ENCODE measurements around the gene AP2B1.
"Not testable (repeated sequence)": the region's sequence is repeated elsewhere in the genome, so short reads cannot be mapped to it uniquely, and the experiment has no call there.

AP2B1 gene

DNA sequence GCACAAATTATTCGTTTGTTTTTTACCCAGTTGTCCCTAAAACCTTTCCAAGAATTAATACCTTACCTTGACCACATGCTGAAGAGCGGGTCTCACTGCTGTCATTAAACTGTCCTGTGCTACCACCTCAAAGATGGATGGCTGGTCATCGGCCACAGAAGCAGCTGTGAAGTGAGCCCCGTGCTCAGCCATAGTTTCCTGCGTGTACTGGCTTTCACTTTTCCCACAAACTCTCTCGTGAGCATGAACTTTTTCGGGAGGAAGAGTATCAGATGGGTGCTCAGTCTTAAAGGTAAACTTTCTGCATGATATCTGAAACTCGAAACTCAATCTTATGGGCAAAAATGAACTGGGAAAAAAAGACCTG, 9.3 kb upstream of the AP2B1 start:
- DNase-seq: no peak

DNA sequence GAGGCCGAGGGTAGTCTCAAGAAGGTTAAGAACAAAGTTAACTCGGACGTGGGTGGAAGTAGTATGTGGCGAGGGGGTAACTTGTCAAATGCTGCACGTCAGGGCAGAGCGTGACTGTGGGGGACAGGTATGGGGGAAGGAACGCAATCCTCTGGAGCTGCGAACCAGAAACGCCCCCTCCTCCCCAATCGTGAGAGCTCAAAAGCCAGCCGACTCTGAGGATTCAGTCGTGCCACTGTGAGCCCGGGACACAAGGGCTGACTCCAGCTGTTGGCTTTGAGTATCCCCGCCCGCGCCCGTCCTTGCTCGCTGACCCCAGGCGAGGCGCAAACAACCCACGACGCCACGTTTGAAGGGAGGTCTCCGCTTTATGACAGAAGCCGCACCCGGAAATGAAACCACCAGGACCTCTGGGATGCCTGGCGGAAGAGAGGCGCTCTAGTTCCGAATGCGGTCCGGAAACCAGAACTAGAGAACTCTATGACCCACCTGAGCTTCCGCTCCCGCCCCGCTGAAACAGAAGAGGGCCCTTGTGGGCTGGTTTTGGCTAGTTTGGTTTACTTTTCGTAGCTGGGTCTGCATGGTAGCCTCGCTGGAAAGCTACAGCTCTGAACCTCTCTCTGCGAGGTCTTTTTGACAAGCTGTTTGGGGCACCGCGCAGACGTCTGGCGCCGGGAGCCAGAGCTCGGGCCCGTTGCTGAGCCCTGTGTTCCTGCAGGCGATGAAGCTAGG, 8.8 kb upstream of the AP2B1 start, which contains the start of gene PEX12:
Gene PEX12, minus strand, starts transcription at position 375 of the 732 bp plus-strand sequence. CDS start 550 bp downstream, outside the sequence.
- peak; percentile 80 to 83 for DNase-seq

DNA sequence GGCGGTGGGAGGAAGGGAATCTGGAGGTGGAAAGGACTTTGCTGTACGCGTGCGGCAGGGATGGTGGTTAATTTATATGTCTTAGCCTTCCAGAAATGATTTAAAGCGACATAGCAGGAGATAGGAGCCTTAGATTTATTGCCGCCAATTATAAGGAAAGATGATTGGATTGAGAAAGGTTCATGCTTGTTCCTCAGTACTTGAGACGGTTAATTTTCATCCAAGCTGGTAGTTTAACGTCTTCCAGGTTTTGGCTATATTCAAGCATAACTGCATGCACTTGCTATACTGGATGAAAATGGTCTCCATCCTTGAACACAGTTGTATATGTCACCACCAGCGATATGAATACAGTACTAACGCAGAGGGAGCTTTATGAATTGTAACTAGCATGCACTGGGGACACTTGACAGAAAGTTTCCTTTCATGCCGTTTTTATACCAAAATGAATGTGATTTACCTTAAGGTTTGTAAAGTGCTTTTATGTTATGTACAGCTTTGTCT, 8.1 kb upstream of the AP2B1 start:
- DNase-seq: no peak

DNA sequence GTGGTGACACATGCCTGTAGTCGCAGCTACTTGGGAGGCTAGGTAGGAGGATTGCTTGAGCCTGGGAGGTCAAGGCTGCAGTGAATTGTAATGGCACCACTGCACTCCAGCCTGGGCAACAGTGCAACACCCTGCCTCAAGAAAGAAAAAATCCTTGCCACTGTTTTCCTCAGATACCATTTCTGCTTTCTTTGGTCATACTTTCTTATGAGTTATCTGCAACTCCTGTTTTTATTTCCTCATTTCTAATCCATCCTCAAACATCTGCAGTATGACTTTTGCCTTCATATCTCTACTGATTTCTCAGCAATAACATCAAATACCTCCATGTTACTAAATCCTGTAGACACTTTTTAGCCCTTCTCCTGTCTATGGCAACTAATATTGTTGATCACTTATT, 3.1 kb upstream of the AP2B1 start:
- DNase-seq: no peak

DNA sequence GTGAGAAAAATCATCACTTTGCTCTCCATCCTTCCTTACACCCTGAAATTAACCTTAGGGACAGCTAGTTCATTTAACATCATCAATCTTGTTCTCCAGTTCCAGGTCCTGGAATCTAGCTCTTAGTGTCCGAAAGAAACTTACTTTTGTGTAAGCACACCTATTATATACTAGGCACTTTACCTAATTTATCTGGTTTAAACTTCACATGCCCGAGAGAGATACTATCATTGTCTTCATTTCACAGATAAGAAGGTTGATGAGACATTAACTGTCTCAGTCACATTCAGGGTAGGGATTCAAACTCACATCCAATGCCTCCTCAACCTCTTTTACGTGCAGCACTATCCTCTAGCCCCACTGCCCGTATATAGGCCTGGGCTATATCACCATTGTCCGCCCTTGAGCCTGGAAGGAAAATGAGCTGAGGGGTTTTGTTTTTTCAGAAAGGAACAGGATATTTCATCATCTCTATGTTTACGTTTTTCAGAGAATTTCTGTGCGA, 501 bp upstream of the AP2B1 start:
- no peak for DNase-seq

DNA sequence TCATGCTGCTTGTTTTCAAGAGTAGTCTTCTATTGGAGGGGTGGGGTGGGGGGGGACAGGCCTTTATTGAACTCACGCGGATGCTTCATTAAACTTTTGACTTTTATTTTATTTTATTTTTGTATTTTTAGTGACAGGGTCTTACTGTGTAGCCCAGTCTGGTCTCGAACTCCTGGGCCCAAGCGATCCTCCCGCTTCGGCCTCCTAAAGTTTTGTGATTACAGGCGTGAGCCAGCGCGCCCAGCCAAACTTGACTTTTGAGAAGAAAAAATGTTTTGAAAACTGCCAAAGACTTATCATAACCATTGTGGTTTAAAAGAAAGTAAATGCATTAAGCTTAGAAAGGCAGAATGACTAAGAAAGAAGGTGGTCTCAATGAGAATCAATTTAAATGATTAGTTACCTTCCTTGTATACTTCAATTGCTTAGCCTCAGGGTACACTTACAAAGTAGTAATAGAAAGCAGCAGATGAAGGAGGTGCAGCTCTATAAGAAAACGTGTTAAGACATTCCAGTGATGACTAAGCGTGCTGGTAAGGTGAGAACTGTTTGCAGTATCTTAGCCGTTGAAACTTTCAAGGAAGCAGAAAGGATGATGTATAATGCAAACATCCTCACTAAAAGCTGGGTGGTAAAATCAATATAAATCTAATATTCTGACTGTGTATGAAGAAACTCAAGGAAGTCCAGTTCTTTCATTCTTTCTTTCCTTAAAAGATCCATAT, 1.2 kb downstream of the AP2B1 start:
- no peak for DNase-seq

DNA sequence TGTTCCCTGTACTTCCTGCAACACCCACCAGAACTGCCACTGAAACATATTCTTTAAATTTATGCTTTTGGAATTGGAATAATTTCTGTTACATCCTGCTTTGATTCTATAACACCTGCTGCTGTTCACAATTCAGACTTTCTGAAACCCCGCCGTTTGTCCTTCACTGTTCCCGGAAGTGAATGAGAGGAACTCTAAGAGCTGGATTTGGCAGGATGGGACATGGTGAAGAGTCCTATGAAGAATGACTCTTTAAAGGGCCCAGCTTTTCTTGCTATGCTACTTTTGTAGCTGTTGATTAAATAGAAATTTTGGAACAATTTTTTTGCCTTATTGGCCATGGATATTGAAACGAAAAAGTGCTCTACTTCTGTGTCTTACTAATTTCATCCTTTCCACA, 8.9 kb downstream of the AP2B1 start:
- DNase-seq: no peak

DNA sequence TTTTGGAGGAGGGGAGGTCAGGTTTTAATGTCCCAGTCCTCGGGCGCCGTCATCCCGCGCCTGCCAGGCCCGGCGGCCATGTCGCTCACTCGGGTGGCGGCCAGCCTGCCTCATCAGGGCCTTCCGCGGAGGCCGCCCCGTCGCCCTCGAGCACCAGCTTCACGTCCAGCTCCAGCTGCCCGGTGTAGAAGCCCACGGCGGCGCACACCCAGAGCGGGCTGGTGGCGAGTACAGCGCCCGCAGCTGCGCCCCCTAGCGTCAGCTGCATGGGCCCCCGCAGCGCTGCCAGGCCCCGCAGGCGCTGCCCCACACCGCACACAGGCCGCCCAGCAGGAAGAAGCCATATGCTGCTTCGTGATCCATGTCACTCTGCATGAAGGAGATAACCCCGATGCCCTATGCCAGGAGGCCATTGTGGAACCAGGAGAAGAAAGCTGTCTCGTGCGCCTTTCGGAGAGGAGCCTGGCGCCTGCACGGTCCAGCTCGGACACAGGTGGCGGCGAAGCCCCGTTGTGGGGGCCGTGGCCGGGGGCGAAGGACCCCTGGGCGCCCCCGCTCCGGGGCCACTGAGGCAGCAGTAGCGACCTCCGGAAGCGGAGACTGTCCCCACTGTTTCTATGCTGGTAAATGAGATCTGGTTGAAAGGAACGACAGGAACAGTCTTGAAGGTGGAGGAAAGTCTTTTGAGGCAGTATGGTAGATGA, 9.6 kb downstream of the AP2B1 start:
- no peak for DNase-seq

DNA sequence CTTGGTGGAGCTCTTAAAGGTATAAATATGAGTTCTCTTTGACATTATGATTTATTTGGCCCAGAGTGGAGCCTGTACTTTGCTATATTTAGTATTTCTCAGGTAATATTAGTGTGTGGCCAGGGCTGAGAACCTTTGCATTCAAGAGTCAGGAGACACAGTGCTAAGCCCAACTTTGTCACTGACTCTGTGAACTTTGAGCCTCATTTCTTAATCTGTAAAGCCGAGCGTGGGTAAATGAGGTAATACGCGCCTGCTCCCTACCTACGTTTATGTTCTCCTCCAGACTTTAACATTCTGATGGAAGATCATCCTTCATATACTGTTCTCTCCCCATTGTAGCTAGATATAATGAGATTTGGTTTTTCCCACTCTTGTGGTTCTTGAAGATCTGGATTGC, 10.5 kb downstream of the AP2B1 start:
- no peak for DNase-seq

DNA sequence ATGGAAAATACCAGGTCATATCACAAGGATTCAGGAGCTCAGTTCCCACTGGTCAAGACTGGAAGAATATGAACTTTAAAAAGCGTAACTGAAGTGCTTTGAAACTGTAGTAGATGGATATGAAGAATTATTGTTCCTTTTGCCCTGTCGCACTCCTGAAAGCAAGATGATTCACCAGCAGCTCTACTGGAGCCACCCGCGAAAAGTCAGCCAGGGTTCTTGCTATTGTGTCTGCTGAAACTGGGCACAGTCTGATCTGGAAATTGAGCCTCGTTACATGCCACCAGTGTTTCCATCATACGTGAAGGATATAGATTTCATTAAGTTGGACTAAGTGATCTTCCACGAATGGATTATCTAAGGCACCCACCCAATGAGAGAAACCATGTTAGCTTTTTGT, 16.6 kb downstream of the AP2B1 start:
- no peak for DNase-seq

DNA sequence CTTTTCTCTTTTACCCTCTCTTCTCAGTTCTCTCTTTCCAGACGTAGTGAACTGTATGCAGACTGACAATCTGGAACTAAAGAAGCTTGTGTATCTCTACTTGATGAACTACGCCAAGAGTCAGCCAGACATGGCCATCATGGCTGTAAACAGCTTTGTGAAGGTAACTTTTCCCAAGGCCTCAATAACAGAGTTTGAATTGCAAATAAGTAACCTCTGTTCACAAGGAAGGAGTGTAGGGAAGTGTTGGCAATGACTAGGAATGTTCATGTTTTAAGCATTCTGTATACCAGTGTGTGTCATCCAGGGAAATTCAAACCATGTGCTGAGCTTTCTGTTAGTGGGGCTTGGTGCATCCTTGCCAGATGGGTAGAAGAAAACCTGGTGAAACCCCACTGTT, 18.6 kb downstream of the AP2B1 start:
- DNase-seq: no peak

DNA sequence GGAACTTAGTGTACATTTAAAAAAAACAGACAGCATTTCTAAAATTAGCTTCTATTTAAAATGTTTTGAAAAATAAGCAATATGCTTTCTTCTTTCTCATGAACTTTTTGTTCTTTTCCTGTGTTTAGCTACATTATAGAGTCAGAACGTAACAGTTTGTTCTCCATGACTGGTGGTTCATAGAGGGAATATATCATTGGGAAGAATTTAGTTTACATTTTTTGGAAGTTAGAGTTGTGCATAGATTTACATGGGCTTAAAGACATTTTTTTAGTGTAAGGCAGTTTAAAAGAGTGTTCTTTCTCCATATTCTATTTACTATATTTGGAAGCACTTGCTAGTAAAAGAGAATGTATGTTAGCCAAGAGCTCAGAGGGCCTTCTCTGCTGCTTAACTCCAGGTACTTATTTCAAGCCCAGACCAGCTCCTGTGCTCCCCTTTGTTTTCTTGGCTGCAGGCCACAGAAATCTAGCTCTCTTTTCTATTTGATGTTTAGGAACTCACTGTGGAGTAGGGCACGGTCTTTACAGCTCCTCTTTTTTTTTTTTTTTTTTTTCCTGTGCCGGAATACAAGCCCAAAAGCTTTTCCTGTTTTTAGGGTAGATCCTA, 20.2 kb downstream of the AP2B1 start:
- no peak for DNase-seq

DNA sequence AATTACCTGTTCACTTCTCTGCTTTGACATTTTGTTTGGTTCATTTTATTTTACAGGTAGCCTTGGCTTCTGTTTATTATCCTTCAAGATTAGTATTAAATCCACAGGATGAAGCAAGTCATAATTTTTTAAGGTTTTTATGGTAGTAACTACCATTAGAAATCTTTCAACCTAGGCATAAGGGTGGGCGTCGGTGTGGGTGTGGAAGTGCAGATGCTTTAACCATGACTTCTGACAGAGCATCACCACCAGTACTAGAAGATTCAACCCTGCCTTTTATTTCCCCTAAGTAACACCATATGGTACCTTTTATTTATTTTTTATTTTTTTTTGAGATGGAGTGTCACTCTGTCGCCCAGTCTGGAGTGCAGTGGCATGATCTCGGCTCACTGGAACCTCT, 22.7 kb downstream of the AP2B1 start:
- no peak for DNase-seq

DNA sequence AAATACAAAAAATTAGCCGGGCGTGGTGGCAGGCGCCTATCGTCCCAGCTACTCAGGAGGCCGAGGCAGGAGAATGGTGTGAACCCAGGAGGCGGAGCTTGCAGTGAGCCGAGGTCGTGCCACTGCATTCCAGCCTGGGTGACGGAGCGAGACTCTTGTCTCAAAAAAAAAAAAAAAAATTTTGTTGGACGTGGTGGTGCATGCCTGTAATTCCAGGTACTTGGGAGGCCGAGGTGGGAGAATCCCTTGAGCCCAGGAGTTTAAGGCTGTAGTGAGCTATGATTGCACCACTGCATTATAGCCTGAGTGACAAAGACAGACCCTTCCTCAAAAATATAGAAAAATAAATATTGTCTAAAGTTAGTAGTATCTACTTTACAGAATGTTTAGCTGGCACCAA, 23.6 kb downstream of the AP2B1 start:
- DNase-seq: not testable (repeated sequence)

DNA sequence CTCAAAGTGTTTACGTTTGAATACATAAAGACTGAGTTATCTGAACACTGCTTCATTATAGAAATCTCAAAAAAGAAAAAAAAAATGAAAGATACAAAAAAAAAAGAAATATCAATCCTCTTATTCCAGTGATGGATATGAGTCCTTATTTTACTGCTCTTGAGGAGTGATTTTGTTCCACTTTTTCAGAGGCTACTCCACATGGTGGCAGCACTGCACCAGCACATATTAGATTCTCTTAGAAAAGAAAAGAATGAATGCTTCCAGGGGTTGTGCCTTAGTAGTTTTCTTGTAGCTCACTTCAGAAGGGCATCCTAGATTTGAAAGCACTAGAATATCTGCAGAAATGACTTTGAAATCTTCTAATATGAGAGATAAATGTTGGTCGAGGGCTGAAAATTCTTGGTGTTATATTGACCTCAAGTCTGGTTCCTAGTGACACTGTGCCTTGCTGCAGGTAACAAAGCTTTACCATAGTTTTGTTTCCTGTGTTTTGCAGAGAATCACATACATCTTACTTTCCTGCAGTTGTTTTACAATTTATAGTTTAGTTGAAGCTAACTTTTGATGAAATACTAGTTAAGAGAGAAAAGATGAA, 25.9 kb downstream of the AP2B1 start:
- DNase-seq: peak; percentile 23 to 26

DNA sequence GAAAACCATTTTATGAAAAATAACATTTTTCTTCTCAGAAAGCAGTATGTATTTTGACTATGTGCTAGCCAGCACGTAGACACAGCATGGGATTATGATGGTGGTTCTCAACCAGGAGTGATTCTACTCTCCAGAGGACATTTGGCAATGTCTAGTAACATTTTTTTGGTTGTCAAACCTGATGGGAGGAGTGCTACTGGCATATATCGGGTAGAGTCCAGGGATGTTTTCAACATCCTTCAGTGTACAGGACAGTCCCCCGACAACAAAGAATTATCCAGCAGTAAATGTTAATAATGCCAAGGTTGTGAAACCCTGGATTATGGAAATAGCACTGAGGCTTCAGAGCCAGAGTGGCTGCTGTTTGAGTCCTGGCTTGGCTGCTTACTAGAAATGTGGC, 27.7 kb downstream of the AP2B1 start:
- DNase-seq: no peak

DNA sequence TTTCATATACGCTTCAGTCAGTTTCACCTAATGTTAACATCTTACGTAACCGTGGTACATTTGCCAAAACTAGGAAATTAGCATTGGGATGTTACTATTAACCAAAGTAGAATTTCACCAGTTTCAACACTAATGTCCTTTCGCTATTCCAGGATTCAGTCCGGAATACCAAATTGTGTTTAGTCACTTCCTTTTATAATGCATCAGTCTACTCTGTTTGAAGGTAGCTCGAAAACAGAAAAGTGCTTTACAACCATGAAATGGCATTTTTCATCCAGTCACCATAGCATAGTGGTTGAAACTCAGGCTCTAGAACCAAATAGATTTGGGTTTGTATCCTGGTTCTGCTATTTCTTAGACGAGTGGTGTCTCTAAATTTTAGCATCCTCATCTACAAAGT, 29.4 kb downstream of the AP2B1 start:
- DNase-seq: no peak

DNA sequence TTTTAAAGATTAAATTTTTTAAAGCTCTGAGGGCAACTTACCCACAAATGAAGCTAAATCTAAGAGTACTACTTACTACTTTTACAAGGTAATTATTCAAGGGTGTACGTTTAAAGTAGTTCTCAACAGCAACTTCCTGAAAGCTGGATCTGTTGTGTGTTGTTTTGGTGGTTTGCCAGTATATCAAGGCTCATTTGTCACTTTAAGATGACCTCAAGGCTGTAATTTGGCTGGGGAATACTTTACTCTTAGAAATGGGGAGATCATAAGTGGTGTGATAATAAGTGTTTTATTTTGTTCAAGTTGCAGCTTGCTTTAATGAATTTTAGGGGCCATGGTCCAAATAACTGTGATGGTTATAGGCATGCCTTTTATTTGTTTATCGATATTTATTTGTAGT, 30.4 kb downstream of the AP2B1 start:
- no peak for DNase-seq

DNA sequence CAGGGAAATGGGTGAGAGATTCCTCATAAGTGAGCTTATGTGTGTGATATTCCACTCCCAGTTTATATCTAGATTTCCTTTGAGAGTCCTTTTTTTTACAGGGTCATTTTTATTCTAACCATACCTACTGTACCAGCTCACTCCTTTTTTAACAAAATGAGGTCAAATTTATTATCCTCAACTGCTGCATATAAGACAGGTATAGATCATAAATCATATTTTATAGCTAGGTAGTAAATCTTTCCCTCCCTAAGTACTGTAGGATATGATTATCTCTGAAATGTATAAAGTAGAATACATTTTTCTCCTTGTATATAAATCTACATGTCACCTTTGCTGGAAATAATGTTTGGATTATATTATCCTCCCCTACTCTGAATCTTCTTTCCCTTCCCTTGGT, 31.5 kb downstream of the AP2B1 start:
- DNase-seq: no peak

DNA sequence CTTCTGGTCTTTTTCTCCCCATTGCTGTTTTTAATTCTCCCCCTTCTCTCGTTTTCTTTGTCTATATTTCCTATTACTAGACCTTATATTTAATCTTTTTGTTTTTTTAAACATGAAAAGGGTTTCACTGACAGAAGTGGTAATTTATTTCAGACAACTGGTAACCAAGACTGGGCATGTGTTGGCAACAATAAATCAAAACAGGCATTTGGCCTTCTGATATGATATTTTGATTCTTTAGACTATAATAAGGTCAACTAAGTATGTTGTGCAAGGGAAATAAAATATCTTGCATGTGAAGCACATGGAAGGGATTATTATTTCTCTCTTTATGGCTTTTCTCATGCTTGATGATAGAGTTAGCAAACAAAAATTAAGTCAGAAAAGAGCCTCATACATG, 34.6 kb downstream of the AP2B1 start:
- DNase-seq: no peak

DNA sequence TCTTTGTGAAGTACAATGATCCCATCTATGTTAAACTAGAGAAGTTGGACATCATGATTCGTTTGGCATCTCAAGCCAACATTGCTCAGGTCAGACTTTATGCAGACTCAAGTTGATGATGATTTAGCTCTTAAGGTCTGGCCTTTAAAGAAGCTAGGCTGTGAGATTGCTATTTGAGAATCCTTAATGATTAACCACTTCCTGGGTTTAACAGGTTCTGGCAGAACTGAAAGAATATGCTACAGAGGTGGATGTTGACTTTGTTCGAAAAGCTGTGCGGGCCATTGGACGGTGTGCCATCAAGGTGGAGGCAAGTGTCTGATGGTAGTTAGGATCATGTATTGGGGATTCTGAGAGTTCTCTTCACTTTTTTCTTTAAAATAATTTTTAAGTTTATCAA, 40.3 kb downstream of the AP2B1 start:
- no peak for DNase-seq

DNA sequence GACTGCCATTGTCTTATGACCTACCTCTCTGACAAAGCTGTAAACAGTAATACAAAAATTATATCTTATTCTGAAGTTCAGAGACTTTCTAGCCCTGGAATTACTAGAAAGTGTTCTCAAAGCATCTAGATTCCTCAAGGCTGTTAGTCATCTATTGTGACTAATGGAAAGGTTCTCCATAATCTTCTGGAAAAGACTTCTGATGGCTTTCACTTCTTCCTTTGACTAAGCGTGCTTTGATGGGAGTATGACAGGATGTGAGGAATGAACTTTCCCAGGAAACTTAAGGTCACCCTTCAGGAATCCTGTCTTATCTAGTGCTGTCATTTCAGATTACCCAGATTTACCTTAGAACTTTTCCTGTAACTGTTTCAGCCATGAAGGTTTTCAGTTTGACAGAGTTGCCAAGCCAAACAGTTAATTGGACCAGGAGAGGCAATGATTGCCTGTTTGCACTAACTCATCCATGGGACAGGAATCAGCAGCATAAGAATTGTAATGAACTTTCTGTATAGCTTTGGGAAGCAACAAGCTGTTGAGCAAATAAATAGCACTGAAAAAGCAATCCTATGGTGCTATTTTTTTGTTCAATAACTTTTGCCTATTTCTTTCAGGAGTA, 43.5 kb downstream of the AP2B1 start:
- DNase-seq: no peak
